Measurements from ENCODE around the gene SLX4.

Gene SLX4

DNA sequence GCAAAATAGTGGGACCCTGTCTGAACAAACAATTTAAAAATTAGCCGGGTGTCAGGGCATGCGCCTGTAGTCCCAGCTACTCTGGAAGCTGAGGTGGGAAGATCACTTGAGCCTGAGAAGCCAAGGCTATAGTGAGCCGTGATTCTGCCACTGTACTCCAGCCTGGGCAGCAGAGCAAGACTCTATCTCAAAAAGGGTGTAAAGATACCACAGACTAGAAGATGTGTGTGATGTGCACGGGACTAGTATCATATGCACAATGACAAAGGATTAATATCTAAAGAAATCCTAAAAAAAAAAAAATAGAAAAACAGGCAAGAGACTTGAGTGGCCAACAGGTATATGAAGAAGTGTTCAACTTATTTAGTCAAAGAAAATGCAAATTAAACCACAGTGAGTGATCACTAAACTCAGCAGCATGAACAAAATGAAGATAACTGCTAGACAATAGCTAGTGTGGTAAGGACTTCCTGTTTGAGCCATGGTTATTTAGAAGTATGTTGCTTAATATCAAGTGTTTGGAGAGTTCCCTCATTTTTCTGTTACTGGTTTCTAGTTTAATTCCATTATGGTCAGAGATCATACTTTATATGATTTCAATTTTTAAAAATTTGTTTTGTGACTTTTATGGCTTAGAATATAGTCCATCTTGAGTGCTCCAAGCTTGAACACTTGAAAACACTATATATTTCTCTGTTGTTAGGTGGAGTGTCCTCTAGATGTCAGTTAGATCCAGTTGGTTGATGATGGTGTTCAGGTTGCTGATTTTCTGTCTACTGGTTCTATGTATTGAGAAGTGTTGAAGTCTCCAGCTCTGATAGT, 14.7 kb upstream of the SLX4 start:
- no peak overlapping the region for H3K4me3 ChIP-seq (ENCODE audit: low read depth, low read length)
- no peak overlapping the region for H3K9ac ChIP-seq
- no peak overlapping the region for H2AFZ ChIP-seq
- no peak overlapping the region for H3K27ac ChIP-seq
- no peaks in the 10 kb centered on the region for H3K9me3 ChIP-seq (ENCODE audit: control insufficient read depth, low read length)
- H3K36me3 ChIP-seq (ENCODE audit: control insufficient read depth, insufficient read depth, low read length) = no peaks in the 10 kb centered on the region
- no peak for TF ChIP-seq CTCF (IDR thresholded peaks at IDR 0.05)
- no peaks in the 10 kb centered on the region for H3K27me3 ChIP-seq (ENCODE audit: control insufficient read depth, insufficient read depth, low read length)
- peaks cover 2% of the 10 kb centered on the region for H3K79me2 ChIP-seq
- no peaks in the 10 kb centered on the region for H3K4me1 ChIP-seq
- no peak overlapping the region for H3K4me2 ChIP-seq (ENCODE audit: low read length)

DNA sequence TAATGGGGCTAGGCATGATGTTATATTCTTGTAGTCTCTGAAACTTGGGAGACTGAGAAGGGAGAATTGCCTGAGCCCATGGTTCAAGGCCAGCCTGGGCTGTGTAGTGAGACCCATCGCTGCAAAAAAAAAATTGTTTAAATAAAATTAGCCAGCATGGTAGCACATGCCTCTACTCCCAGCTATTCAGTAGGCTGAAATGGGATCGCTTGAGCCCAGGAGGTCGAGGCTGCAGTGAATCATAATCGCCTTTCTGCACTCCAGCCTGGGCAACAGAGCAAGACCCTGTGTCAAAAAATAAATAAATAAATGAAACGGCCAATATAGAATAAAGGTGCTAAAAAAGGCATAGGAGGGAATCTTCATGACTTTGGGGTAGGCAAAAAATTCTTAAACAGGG, 13.9 kb upstream of the SLX4 start:
- no peak overlapping the region for H3K27ac ChIP-seq
- H3K9me3 ChIP-seq (ENCODE audit: control insufficient read depth, low read length) = no peaks in the 10 kb centered on the region
- no peaks in the 10 kb centered on the region for H3K4me1 ChIP-seq
- H3K36me3 ChIP-seq (ENCODE audit: control insufficient read depth, insufficient read depth, low read length) = no peaks in the 10 kb centered on the region
- no peak for TF ChIP-seq CTCF (IDR thresholded peaks at IDR 0.05)
- H3K9ac ChIP-seq = no peak overlapping the region
- H2AFZ ChIP-seq = no peak overlapping the region
- H3K4me3 ChIP-seq (ENCODE audit: low read depth, low read length) = no peak overlapping the region
- H3K79me2 ChIP-seq = no peaks in the 10 kb centered on the region
- H3K27me3 ChIP-seq (ENCODE audit: control insufficient read depth, insufficient read depth, low read length) = no peaks in the 10 kb centered on the region
- no peak overlapping the region for H3K4me2 ChIP-seq (ENCODE audit: low read length)

DNA sequence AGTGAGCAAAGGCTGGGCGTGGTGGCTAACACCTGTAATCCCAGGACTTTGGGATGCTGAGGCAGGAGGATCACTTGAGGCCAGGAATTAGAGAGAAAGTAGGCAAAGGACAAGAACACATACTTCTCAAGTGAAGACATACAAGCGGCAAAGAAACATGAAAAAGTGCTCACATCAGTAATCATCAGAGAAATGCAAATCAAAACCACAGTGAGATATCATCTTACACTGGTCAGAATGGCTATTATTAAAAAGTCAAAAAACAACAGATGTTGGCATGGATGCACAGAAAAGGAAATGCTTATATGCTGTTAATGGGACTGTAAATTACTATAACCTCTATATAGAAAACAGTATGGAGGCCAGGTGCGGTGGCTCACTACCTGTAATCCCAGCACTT, 12.2 kb upstream of the SLX4 start:
- no peaks in the 10 kb centered on the region for H3K36me3 ChIP-seq (ENCODE audit: control insufficient read depth, insufficient read depth, low read length)
- H3K4me3 ChIP-seq (ENCODE audit: low read depth, low read length) = no peak overlapping the region
- no peak overlapping the region for H3K9ac ChIP-seq
- TF ChIP-seq CTCF (IDR thresholded peaks at IDR 0.05) = no peak
- H3K27me3 ChIP-seq (ENCODE audit: control insufficient read depth, insufficient read depth, low read length) = no peaks in the 10 kb centered on the region
- no peak overlapping the region for H3K27ac ChIP-seq
- no peak overlapping the region for H3K4me2 ChIP-seq (ENCODE audit: low read length)
- H3K79me2 ChIP-seq = no peaks in the 10 kb centered on the region
- no peak overlapping the region for H2AFZ ChIP-seq
- H3K9me3 ChIP-seq (ENCODE audit: control insufficient read depth, low read length) = no peaks in the 10 kb centered on the region
- H3K4me1 ChIP-seq = no peaks in the 10 kb centered on the region

DNA sequence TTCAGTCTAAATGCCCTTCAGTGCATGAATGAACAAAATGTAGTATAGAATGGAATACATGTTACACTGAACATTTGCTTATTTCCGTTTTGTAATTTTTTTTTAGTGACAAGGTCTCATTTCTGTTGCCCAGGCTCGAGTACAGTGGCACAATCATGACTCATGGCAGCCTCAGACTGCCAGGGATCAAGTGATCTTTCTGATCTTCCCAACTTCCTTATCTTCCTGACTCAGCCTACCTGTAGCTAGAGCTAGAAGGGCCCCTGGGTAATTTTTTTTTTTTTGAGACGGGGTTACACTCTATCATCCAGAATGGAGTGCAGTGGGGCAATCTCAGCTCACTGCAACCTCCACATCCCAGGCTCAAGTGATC, 7.3 kb upstream of the SLX4 start:
- no peak overlapping the region for H3K4me3 ChIP-seq (ENCODE audit: low read depth, low read length)
- no peak overlapping the region for H2AFZ ChIP-seq
- H3K9me3 ChIP-seq (ENCODE audit: control insufficient read depth, low read length) = no peaks in the 10 kb centered on the region
- no peak overlapping the region for H3K9ac ChIP-seq
- H3K36me3 ChIP-seq (ENCODE audit: control insufficient read depth, insufficient read depth, low read length) = no peaks in the 10 kb centered on the region
- no peaks in the 10 kb centered on the region for H3K27me3 ChIP-seq (ENCODE audit: control insufficient read depth, insufficient read depth, low read length)
- H3K4me2 ChIP-seq (ENCODE audit: low read length) = no peak overlapping the region
- H3K4me1 ChIP-seq = no peaks in the 10 kb centered on the region
- no peak overlapping the region for H3K27ac ChIP-seq
- peaks cover 2% of the 10 kb centered on the region for H3K79me2 ChIP-seq
- no peak for TF ChIP-seq CTCF (IDR thresholded peaks at IDR 0.05)

Data from parathyroid adenoma (tissue), 2 donors.